C4-2B (cell line): ENCODE results near the gene CCL7.

Experiments used
- CTCF ChIP-seq: fragments of 450-650 bp; conservative IDR thresholded peaks from 2 replicates; pipeline ENCODE4 v1.5.1; 2017; ENCODE audit warnings: mild to moderate bottlenecking
- ZFX ChIP-seq: fragments of 450-650 bp; IDR thresholded peaks from 2 replicates; pipeline ENCODE4 v1.6.1; 2017

DNA sequence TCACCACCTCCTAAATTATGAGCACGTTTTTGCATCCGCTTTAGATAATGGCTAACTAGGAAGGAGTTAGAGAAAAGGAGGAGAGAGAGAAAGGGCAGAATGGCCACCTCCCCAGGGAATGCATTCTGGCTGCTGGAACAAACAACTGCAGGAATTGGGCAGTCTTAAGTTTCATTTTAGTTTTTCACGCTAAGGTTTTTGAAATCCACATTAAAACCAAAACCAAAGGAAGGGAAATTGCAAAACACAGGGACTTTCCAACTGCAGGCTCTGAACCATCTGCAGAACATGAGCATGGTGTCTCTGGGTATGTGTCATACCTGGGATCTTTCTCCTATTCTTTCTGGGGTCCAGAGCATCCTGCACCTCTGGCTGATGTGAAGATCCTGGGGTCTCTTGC, 37.1 kb downstream of the CCL7 start:
- no peak for TF ChIP-seq CTCF
- TF ChIP-seq ZFX = no peak
